GM12801 (cell line): ENCODE data around the gene FAIM2.

Experiments
- TF ChIP-seq, protein P1 (sequence below): IDR thresholded peaks from one replicate; pipeline ENCODE4 v1.5.1; 2011; ENCODE audit warnings: control low read depth; ENCODE audit not compliant: insufficient read length; ENCODE audit errors: extremely low read depth

FAIM2 gene

DNA sequence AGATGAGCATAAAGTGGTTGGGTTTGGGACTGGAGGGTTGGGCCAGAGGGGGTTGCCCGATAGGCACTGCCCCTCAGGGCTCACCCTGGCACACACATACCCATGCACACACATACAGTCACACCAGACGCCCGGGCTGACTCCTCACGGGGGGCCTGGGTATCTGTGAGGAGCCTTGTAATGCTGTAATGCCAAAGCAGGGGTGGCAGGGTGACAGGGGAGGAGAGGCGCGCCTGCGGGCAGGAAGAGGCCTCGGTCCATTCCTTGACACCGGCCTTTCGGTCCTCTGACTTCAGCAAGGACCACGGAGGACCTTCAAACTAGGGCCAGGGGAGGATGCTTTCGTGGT, 375 bp downstream of the FAIM2 start:
- TF ChIP-seq, protein P1, sequence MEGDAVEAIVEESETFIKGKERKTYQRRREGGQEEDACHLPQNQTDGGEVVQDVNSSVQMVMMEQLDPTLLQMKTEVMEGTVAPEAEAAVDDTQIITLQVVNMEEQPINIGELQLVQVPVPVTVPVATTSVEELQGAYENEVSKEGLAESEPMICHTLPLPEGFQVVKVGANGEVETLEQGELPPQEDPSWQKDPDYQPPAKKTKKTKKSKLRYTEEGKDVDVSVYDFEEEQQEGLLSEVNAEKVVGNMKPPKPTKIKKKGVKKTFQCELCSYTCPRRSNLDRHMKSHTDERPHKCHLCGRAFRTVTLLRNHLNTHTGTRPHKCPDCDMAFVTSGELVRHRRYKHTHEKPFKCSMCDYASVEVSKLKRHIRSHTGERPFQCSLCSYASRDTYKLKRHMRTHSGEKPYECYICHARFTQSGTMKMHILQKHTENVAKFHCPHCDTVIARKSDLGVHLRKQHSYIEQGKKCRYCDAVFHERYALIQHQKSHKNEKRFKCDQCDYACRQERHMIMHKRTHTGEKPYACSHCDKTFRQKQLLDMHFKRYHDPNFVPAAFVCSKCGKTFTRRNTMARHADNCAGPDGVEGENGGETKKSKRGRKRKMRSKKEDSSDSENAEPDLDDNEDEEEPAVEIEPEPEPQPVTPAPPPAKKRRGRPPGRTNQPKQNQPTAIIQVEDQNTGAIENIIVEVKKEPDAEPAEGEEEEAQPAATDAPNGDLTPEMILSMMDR: no peak

DNA sequence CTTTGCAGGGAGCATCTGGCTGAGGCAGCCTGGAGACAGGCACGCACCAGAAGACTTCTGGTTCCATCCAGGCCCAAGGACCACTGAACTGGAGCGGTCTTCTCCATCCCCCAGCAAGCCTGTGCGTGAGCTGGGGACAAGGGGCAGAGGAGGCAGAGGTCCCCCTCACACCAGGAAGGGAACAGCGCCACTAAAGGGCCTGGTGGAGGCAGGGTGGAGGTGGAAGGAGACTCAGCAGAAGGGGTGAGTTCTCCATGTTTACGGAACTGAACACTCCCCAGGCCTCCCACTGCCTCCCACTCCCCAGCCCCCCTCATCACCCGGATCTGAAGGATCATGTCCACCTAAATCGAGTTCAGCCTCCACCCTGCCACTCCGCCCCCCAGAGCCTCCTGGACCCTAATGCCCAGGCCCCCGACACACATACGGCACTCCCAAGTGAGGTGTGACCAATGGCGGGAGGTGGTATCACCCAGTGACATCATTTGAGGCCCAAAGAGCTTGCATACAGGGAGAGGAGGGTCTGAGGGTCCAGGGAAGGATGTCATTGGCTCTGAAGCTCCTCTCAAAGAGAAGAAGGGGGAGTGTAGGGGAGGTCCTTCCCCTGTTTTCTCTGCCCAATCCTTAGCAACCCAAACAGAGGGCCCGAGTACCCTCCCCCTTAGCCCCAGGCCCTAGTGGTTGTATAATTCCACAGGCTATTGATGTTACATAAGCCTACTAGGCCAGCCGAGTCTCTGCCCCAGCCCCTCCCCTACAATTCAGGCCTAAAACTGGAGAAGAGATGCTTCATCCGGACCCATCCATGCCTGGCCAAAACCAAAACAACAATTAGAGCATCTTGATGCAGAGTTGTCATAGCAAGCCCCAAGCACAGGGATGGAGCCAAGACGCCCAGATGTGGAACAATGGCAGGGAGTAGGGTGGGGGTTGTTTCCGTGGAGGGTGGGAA, 1.0 kb downstream of the FAIM2 start:
- TF ChIP-seq, protein P1: no peak

DNA sequence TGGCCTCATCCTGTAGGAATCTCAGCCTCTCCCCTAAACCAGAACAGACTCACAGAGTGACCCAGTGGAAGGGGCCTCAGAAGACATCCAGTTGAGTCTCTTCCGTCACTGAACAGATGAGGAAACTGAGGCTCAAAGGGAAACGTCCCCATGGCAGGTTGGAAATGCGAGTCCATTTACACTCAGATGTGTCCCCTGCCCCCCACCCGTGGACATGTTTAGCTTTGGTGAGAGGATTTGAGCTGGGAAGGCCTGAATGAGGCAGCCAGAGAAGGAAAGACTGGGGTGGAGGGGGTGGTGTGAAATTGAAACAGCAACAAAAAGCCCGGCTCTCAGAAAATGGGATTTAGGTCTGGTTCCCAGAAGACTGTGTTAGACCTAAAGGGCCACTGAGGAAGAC, 1.7 kb downstream of the FAIM2 start:
- TF ChIP-seq, protein P1: no peak

DNA sequence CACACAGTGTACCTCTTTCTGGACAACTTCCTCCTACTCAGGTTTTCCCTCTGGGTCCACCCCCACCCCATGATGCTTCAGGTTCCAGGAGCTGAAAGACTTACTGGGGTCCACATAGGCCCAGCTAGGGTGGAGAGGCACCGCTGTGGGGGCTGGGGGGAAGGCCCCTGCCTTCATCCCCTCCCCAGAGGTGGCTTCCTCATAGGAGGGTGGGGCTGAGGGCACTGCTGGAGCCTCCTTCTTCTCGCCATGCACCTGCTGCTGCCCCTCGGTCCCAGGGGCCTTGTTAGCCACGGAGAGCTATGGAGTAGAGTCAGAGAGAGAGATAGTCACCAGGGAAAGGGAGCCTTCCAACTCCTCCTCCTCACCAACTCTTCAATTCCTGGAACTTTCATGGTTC, 2.7 kb downstream of the FAIM2 start:
- TF ChIP-seq, protein P1: no peak

DNA sequence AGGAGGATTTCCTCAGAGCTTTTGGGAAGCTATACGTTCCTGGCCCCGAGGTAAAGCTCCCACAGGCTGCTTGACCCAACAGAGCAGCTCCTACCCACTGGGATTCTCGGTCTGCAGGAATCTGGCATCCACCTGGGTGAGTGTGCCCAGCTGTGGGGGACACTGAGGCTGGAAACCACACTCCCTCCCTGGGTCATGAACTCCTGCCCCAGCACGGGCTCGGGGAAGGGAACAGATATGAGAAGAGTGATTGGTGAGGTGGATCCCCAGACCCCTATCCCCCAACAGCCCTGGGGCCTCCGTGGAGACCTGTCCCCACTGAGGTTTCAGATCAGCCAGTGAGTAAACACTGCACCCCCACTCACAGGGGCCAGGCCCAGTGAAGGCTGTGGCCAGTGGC, 3.3 kb downstream of the FAIM2 start:
- TF ChIP-seq, protein P1: no peak

DNA sequence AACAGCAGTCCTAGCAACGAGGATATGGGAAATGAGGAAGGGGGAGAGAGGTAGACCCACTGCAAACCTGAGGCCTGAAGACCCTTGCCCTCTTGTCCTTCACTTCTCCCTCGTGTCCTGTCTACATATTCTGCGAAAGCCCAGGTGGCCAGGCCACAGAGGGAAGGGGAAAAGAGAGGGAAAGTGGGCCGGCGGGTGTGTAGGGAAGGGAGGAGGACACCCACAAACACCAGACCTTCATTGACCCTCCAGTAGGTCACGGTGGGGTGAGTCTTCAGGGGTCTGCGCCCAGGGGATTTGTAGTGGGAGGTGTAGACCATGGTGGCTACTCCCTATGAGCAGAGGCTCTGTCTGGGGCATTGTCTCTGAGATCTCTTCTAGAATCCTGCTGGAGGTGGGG, 3.8 kb downstream of the FAIM2 start:
- TF ChIP-seq, protein P1: no peak

DNA sequence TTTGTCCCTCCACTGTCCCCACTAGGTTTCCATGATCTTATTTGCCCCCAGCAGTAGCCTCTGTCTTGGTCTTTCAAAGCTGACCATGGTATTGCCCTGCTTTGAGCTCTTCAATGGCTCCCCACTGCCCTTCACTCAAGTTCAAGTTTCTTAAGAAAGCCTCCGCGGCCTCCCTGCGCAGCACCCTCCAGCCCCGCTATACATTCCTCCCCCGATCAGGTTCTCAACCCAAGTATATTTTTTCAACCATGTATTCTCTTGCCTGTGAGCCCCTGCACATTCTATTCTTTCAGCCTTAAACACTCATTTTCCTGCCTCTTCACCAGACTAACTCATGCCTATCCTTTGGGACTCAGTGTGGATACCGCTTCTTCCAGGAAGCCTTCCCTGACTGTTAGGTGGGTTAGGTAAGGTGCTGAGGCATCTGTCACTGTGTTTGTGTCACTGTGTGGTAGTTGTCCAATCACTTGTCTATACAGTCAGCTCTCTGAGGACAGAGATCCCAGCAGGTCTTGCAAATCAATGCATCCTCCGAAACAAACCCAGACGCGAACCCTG, 4.3 kb downstream of the FAIM2 start:
- TF ChIP-seq, protein P1: no peak
